HG02981 (cell line): ENCODE data around the gene FERMT2.
"Not testable (repeated sequence)": the region's sequence is repeated elsewhere in the genome, so short reads cannot be mapped to it uniquely, and the experiment has no call there.

Experiments
- ATAC-seq: cut with Tn5 transposase; IDR thresholded peaks from one replicate; pipeline ENCODE4 v1.9.1; 2021; ENCODE audit warnings: mild to moderate bottlenecking, moderate library complexity; ENCODE audit not compliant: unreplicated experiment

Gene FERMT2

DNA sequence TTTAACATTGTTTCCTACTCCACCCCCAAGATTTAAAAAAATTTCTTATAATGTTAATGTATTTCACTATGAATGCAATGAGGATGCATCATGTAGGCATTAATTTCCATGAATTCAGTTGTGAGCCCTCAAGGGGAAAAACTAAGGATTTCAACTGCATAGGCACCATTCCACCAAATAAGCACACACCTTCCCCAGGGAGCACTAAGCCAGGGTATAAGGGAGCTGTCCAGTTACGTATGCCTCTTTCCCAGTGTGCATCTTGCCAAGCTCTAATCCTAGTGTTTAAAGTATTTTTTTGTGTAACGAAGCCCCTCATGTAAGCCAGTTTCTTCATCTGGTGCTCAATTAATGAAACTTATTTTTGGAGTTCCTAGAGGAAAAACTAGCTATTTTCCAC is 6.6 kb downstream of the FERMT2 start:
- no peak for ATAC-seq

DNA sequence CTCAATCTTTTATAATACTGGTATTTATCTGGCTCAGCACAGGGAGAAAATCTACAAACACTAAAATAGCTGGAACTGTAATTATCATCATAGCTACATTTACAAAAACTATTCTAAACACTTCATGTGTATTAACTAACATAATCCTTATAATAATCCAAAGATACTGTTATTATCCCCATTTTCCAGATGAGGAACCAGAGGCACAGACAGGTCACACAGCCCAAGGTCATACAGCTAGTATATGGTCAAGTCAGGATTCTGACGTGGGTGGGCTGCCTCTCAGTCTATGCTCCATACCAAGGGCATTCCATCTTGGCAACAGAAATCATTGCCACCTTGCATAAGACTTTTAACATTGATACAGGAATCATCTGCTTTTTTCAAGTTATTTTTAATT is 11.4 kb downstream of the FERMT2 start:
- no peak for ATAC-seq

DNA sequence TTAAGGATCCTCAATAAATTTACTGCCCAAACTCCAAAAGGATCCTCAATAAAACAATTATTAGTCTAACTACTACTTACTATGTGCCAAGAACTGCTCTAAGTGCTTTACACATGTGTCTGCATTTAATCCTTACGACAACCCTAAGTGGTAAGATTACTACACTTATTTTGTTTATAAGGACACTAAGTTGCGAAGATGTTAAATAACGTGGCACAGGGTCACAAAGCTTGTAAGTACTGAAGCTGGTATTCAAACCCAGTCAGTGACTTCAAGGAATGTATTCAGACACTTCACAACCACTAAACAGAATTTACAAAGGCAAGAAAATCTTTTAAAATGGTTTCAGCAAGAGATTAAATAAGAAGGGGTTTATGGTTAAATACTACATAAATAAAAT is 13.0 kb downstream of the FERMT2 start:
- no peak for ATAC-seq

DNA sequence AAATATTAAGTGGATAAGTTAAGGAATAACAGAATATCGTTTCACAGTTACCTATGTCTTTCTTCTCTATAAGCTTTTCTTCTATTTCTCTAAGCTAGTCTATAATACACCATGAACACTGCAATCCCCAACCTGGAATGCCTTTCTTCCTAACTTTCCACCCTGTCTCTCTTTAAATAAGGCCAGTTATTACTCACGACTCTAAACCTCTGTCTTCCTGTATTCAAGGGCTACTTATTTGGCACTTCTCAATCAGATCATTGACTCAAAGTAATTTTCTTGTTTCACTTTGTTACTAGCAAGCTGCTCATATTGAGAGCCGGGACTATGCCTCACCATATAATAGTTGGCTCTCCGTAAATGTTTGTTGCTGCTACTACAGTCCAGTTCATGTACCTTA is 13.5 kb downstream of the FERMT2 start:
- ATAC-seq: no peak

DNA sequence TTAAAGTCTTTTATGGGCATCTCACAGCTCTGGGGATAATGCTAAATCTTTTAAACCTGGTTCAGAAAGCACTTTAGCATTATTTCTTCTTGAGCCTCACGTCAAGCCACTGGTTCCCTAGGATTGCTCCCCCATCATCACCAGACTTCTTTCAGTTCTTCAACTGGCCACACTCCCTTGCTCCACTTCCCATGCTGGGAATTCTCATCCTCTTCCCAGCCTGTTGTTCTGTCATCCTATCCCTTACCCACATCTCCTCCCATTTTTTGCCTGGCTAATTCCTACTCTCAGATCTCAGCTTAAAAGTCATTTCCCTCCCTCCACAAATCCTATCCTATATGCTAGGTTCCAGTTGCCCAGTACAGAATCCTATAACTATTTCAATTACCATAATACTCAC is 14.4 kb downstream of the FERMT2 start:
- no peak for ATAC-seq

DNA sequence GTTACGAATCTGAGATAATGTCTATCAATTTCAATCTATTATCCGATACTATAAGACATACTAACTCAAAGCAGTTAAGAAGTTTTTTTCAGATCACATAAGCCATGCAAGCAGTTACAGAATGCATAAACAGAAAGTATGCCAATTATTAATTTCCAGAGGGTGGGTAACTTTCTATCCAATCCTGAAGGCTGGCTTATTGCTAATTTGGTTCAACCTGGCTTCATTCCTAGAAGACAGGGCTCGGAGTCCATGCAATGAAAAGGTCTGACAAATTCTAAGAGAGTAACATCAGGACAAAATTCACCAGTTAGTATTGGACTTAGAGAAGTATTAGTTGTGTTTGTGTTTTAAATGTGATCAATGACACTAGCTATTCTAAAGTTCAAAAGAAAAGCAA is 15.0 kb downstream of the FERMT2 start:
- no peak for ATAC-seq

DNA sequence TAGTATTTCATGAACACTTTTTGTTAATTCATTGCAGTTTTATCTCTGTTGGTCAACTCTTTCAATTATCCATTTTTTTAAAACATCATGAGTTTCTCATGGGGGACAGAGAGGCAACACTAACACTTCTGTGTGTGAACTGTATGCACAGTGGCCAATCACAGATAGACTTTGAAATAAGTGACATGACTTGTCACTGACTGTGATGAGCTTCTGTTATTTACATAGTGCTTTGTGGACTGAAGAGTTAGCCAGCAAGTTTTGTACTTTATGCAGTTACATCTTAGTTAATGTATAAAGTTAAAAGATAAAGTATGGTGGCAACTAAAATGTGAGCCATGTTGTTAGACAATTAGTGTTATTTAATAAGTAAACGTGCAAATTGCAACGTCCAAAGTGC is 16.1 kb downstream of the FERMT2 start:
- ATAC-seq: no peak

DNA sequence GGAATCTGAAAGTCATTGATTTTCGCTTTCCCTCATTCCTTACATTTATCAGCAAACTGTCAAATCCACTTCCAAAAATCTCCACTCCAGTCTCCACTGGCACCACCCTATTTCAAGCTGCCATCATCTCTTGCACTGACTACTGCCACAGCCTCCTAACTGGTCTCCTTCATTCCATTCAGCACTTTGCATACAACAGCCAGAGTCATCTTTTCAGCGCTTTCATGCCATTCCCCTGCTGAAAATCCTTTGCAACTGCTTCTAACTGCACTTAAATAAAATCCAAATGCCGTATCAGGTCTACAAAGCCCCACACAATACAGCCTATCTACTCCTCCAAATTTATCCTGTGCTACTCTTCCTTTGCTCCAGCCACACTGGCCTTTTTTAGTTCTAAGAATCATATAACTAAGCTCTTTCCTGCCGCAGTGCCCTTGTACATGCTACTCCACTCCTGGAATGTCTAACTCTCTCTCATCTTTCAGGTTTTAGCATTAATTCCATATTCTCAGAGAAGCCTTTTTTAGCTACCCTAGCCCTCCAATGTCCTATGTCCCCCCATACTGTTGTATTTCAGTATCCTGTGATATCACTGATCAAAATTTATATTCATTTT is 21.6 kb downstream of the FERMT2 start:
- no peak for ATAC-seq

DNA sequence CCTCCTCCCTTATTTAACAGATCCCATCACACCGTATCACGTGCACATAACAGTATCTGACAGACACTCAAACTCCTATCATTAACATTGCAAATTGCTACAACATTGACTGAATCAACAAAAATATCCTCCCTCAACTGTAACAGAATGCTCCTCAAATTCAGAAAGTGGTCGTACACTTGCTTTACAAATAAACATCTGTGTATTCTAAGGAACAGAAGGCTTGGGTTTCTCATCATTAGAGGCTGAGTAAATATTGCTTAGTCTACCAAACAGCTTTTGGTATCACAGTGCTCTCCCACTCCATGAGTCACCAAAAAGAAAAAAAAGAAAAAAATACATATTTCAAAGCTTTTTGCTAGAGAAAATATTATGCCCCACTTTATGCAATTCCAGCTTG is 23.9 kb downstream of the FERMT2 start:
- ATAC-seq: no peak

DNA sequence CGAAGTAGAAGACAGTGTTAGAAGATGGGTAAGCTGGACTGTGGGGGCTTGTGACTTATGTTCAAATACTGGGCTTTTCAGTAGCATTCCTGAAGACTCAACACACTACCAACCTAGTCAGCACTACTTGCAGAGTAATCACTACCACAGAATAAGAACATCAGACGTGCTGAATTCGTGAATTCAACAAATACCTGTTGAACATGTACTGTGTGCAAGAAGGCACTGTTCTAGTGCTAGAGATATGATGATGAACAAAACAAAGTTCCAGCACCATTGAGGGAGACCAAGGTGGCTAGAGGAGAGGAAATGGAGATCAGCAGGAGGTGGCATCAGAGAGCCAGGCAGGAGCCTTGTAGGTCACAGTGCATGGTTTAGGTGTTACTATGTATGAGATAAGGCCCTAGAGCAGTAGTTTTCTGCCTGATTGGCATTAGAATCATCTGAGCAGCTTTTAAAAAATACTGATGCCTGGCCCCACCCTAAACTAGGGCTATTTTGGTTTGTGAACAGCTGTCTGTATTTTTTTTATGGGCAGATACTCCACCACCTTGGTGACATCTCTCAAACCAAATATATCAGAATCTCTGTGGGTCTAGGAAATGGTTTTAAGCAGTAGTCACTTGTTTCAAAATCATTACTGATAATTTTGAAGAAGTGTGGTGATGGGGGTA is 26.8 kb downstream of the FERMT2 start:
- ATAC-seq: no peak

DNA sequence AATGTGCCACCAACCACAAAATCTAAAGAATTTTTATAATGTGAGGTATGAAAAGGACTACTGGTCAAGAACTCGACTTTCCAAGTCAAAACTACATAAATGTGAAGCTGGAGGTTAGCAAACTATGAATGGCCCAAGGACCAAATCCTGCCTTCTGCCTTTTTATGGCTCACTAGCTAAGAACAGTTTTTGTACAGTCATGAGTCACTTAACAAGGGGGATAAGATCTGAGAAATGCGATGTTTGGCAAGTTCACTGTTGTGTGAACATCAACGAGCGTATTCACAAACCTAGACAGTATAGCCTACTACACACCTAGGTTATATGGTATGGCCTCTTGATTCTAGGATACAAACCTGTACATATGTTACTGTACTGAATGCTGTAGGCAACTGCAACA is 28.2 kb downstream of the FERMT2 start:
- ATAC-seq: no peak

DNA sequence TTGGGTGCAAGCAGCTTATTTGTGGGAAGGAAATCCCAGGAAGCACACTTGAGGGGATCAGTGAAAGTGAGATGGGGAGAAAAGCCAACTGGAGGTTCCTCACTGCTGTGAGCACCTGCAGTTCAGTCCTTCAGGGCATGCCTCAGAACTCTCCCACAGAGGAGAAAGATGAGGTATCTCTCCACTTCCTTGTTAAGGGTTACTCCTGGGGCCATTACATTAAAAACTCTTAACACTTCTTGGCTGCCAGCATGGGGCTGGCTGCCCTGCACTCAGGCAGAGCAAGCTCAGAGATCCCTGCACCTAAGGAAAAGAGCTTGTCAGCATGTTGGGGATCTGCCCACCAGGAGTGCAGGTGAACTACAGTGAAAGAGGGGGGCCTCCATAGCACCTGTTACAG is 28.8 kb downstream of the FERMT2 start:
- no peak for ATAC-seq

DNA sequence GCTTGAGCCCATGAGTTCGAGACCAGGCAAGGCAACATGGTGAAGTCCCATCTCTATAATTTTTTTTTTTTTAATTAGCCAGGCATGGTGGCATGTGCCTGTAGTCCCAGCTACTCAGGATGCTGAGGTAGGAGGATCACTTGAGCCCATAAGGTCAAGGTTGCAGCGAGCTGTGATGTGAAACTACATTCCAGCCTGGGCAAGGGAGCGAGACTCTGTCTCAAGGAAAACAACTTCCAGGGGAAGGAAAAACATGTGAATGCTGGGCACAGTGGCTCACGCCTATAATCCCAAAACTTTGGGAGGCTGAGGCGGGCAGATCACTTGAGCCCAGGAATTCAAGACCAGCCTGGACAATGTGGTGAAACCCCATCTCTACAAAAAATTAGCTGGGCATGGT is 30.4 kb downstream of the FERMT2 start:
- ATAC-seq: not testable (repeated sequence)

DNA sequence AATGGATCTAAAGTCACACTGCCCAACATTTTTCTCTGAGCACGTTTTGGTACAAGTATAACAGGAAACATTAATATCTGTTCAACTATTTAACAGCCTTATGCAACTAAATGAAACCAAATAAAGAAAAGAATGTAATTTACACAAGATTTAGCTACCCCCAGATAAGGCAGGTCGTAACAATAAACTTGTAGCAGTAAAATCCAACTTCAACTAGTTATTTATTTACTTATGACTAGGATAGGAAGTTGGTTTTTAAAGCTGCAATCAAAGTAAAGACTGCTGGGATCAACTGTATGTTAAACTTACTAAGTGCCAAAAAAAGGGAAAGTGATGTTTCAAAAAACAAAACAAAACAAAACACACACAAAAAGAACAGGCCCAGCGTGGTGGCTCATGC is 30.9 kb downstream of the FERMT2 start:
- ATAC-seq: no peak

DNA sequence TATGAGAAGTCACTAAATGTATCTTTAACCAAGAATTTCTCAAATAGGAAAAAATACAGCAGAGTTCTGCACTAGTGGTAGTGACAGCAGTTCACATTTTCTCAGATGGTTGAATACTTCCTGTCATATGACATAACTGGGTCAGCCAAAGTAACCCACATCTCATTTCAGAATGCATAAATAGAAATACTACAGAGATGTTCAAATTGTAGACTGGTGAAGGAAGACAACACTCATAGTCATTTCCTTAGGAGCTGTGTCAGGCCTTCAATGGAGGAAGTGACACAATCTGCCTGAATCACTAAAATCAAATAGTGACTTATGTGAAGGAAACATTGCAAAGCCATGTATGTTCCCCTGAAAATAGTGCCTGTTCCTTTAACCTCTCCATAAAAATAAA is 32.4 kb downstream of the FERMT2 start:
- peak; percentile 82 for ATAC-seq

DNA sequence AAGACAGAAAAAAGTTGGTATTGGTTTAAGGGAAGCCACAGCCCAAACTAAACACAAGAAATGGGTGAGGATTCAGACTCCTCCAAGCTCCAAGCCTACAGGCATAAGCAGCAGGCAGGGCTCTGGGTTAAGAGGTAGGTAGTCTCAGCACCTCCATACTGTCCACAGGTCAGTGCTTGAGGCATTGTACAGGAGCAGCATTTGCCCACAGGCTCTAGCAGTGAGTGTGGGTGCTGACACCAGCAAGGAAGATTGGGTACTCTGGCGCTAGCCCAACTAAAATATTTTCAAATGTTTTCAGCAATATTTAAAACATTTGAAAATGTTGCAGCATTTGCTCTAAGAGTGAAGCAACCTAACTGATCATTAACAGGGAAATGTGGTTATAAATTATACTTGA is 33.1 kb downstream of the FERMT2 start:
- no peak for ATAC-seq

DNA sequence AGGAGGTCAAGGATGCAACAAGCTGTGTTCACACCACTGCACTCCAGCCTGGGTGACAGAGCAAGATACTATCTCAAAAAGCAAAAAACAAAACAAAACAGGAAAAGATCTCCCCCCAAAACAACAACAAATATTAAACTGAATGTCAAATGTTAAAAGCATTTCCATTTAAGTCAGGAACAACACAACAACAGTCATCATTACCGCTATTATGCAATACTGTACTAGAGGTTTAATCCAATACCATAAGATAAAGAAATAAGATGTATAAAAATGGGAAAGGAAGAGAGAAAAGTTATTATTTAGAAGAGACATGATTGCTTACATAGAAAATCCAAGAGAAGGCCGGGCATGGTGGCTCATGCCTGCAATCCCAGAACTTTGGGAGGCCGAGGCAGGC is 36.6 kb downstream of the FERMT2 start:
- ATAC-seq: no peak

DNA sequence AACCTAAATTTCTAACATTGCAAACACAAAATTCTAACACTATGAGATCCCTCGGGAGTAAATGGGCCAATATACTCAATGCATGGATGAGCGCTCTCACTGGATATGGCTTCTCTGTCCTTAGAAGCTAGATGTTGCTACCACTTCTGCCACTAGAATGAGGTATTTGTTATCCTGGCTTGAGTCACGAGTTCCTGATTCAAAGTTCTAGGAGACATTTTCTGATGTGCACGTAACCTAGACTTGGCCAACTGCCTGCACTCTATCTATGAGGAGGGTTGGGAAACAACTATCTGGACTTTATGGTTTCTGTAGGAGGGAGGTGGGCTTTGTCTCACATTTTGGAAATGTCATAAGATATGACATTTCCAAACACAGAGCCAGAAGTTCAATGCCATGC is 37.6 kb downstream of the FERMT2 start:
- no peak for ATAC-seq

DNA sequence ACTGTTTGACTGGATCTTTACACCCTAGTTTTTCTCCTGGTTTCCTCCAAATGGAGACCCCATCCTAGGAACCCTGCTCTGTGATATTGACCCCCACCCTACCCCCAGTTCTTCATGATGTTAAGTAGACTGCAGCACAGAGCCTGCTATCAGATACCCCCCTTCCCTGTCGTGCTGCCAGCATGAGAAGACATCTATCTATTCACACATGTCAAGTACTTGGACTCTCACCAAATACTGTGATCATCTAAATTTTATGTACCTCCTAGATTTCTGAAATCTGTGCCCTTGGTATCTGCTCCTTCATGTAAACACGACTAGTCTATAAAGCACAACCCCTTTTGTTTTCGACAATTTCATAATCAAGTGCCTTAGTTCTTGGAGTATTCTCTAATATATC is 38.9 kb downstream of the FERMT2 start:
- ATAC-seq: no peak

DNA sequence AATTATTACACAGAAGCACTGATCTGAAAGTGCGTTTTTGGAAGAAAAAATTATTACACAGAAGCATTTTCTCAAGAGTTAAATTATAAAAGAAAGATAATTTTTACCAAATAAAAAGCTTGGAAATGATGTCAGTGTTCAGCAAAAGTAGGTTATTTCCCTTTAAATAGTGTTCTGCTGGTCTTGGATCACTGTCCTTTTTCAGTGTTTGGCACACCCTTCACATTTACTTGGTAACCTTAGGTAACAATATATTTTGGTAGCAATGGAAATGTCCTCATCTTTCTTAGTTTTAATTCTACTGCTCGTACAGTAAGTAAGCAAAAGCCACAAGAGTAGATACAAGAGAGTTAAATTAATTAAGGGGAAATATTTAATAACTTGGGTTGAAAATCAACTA is 40.3 kb downstream of the FERMT2 start:
- no peak for ATAC-seq

DNA sequence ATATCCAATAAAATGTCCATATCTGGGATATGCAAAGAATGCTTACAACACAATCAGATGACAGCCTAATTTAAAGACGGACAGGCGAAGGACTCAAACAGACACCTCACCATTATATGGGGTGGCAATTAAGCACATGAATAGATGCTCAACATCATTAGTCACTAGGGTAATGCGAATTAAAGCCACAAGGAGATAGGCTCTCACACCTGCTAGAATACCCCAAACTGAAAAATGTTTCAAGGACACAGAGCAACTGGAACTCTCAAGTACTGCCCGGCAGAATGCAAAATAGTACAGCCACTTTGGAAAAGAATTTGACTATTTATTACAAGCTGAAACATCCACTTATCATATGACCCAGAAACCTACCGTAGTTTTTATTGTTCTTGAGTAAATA is 42.9 kb downstream of the FERMT2 start:
- no peak for ATAC-seq

DNA sequence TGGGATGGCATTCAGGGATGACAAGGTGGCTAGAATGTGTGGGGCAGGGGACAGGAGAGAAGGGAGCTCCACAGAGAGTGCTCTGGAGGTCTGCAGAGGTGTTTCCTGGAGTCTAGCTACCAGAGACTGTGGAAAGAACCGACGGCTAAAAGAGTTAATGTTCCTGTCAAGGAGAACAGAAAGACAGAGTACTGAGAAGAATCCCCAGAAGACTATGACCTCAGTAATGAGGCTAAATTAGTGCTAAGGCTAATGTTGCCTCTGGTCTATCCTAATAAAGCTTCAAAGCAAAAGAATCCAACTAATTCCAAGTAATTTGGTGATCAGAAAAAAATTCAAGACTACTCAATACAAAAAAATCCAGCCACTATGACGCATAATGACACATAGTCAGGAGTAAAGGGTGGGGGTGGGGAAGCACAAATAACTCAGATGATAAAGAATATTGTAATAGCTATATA is 44.7 kb downstream of the FERMT2 start:
- ATAC-seq: no peak
